NCI-H460 (cell line): ENCODE measurements around the gene FRMPD2. TPM values are rescaled to one million over a fixed set of nuclear protein-coding genes. Genes with fewer than 3 reads are reported as not detected.
A peak's percentile ranks its signal among the peaks of the same experiment; 100 is the strongest.
"Not testable (repeated sequence)": the region's sequence is repeated elsewhere in the genome, so short reads cannot be mapped to it uniquely, and the experiment has no call there.

Source experiments
- DNase-seq: peaks from one replicate; pipeline ENCODE4 v3.0.0-alpha.2; 2016; ENCODE audit warnings: low read depth; ENCODE audit errors: extremely low read depth
- total RNA-seq: library from RNA; depleted of rRNA; stranded (reverse); fragments of >200 nt; shearing (Covaris generic); gene quantifications from 2 replicates; pipeline ENCODE4 v1.2.3, GENCODE V29; 2014

FRMPD2 gene
- total RNA-seq, 1 experiment from 2014 or later, result not detected

DNA sequence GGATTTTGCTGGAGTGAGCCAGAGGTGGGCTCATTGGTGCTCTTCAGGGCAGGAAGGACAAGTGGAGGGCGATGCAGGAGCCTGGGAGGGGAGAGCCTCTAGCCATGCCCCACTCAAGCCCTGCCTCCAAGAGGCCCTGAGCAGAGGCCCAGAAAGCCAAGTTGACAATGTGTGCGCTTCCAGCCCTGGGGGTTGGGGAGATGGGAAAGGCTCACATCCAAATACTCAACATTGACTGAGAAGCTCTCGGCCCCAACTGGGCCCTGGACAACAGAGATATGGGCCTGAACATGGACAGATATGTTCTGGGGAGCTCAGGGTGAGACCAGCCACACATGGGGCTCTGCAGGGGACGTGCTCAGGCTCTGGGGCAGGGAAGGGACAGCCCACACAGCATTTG is 39.0 kb downstream of the FRMPD2 start:
- no peak for DNase-seq

DNA sequence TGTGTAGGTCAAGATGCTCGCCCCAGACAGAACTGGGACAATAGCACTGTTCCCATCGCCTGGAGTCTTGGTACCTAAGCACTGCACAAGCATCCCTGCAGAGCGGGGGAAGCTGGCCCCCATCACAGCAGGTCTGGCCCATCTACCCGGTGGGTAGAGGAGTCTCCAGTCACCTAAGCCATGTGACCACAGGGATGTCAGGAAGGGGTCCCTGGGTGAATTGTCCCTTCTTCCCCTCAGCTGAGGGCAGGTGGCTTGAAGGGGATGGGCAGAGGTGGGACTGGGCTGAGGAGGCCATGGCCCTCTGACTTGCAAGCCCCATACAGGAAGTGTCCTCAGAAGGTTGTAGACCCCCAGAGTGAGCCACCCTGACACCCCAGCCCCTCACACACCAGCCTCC is 39.7 kb downstream of the FRMPD2 start:
- no peak for DNase-seq

- no peak for DNase-seq
Observed at GRCh38 chr10:48234295-48234694, 40.2 kb downstream of the FRMPD2 start.

DNA sequence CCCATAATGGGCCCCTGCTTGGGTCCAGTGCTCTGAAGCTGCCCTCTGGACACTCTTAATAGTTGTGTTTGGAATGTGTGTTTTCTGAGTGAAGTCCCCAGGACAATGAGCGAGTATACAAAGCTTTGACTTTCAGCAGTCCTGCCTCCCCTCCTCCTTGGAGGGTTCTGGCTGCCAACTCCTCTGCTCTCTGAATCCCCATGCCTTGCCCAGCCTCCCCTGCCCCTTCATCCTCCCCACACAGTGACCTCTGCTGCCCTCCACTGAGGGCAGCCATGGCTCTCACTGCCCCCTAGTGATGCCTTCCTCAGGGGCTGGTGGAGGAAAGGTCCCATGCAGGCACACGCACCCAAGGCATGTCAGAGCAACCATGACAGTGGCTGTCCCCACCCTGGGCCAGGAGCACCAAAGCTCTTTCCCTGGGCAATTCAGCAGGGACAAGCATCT is 40.9 kb downstream of the FRMPD2 start:
- DNase-seq, result no peak

GRCh38 chr10:48232717-48233447 is 41.6 kb downstream of the FRMPD2 start:
- DNase-seq, result no peak

DNA sequence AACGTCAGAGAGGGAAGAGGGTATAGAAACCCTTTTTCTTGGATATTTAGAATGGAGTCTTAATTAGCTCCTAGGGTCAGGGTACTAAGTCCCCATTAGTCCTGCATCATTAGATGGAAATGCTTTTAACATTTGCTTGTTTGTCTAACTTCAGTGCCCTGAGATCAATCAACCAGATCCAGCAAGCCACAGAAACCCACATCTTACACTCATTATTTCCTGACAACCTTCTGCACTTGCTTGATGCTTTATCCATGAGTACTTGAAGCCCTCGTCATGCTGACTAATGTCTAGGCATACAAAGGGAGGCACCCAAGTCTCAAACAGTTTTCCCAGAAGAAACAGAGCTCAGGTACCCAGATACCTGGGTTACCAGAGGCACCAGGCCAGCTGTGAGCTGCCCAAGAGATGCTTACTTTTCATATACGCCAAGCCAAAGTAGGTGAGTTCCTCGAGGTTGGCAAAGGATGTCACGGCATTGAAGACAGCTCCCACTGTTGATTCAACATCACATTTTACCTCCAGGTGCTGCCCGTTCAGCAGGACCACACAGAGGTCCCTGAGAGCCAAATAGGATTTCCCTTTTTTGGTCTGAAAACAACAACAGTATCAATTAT is 42.7 kb downstream of the FRMPD2 start:
- no peak for DNase-seq

DNA sequence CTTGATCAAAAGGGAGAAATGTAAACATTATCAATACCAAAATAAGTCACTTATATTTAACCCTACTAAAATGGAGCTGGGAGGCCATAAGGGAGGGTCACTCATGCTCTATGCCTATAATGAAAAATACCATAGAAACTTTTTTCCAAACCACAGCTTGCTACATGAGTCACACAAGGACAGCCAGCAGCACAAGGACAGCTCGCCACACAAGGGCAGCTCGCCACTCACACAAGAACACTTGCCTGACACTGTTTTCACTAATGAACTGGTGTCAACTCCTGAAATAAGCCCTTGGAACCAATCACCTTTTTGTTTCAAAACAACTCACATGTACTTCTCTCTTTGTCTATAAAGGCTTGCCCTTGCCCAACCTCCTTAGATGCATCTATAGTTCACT is 43.3 kb downstream of the FRMPD2 start:
- no peak for DNase-seq

DNA sequence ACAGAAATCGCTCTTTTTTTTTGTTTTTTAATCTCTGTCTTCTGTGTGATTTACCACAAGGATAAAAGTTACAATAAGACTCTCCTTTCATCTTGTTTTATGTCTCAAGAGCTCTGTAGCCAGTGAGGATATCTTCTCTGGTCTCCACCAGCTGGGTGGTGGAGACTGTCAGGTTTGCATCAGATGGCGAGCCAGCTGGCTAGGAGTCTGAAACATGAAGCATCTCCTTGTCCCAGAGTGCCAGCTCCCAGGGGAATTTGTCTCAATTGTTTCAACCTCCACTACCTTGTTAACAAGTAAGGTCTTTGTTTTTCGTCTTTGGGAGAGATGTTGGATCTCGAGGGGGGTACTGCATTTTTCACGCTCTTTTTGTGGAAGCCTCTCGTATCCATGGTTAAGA is 47.3 kb downstream of the FRMPD2 start:
- no peak for DNase-seq

DNA sequence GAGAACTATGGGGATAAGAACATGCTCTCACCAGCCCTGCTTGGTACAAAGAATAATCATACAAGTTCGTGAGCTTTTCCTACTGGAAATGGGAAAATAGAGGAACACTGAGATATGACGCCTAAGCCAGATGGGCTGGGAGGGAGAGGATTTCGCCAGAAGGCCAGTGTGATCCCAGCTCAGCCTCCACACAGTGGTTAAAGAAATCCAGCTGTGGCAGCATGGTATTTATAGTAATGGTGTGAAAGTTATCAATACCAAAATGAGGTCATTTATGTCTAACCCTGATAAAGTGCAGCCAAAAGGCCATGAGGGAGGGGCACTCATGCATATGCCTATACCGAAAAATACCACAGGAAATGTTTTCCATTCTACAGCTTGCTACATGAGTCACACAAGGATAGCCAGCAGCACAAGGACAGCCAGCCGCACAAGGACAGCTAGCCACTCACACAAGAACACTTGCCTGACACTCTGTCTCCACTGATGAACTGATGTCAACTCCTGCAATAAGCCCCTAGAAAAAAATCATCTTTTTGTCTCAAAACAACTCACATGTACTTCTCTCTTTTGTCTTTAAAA is 49.4 kb downstream of the FRMPD2 start:
- no peak for DNase-seq

GRCh38 chr10:48224296-48224695 is 50.2 kb downstream of the FRMPD2 start:
- DNase-seq, result no peak

GRCh38 chr10:48221814-48222213 is 52.7 kb downstream of the FRMPD2 start:
- DNase-seq, result no peak

GRCh38 chr10:48221031-48221430 is 53.5 kb downstream of the FRMPD2 start:
- not testable (repeated sequence) for DNase-seq

DNA sequence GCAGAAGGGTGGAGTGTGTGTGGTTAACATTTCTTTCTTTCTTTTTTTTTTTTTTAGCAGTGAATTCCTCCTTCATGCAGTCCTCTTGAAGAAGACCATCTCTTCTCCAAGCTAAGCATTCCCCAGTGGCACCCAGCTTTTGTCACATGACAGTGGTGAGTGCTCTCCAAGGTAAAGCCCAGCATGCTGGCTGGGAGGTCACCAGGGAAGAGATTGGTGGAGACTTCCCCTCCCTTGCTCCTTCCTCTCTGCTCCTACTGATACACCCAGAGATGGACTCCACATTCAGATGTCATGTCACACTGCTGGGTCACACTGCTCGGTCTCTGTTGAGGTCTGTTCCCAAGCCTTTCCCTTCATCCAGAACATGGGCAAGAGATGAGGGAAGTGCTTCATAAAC is 55.3 kb downstream of the FRMPD2 start:
- DNase-seq, result no peak

GRCh38 chr10:48216744-48217143 is 57.8 kb downstream of the FRMPD2 start:
- DNase-seq, result no peak

DNA sequence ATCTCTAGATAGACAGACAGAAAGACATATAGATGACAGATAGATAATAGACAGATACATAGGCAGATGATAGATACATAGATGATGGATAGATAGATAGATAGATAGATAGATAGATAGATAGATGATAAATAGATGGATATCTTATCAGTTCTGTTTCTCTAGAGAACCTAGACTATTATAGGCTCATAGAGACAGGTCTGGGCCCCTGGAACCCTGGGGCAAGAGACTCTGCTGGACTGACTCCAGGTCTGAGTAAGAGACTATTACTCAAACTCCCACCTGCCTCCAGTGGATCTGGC is 58.3 kb downstream of the FRMPD2 start:
- DNase-seq, result no peak

DNA sequence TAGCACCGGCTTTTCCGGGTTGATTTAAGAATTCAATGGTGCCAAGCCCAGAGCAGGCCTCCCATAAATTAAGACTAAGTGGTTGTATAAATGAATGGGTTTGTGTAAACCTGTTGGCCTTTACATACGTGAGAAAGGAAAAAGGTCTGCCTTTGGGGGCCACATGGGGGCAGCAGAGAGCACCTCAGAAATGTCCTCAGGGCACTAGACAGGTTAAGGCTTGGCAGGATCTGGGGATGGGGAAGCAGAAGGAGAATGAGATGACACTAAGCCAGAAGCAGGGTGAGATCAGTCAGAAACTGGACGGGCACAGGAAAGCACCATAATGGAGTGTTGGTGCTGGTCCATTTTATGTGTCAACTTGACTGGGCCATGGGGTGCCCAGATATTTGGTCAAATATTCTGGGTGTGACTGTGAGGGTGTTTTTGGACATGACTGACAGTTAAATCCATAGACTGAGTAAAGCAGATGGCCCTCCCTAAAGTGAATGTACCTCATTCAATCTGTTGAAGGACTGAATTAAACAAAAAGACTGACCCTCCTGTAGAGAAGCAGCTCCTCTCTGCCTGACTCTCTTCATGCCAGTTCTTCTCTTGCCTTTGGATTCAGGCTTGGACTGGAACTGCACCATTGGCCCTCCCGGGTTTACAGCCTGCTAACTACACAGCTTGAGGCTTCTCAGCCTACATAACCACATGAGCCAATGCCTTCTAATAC is 58.9 kb downstream of the FRMPD2 start:
- DNase-seq, result peak; percentile 34

- DNase-seq, result no peak
Observed at GRCh38 chr10:48214716-48215485, 59.6 kb downstream of the FRMPD2 start.

DNA sequence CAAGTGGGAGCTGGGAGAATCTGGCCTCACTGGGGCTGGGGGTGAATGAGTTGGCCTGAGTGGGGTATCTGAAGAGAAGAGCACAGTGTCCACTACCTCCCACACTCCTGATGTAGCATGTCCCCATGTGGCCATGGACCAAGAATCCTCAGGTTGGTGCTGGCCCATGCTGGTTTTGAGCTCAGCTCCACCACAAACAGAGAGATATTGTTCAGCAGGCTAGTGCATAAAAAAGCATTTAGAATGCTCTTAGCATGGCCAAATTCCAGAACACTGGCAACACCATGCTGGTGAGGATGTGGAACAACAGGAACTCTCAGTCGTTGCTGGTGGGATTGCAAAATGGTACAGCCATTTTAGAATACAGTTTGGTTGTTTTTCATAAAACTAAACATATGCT is 61.4 kb downstream of the FRMPD2 start:
- no peak for DNase-seq

- DNase-seq, result no peak
Observed at GRCh38 chr10:48211777-48212176, 62.7 kb downstream of the FRMPD2 start.

DNA sequence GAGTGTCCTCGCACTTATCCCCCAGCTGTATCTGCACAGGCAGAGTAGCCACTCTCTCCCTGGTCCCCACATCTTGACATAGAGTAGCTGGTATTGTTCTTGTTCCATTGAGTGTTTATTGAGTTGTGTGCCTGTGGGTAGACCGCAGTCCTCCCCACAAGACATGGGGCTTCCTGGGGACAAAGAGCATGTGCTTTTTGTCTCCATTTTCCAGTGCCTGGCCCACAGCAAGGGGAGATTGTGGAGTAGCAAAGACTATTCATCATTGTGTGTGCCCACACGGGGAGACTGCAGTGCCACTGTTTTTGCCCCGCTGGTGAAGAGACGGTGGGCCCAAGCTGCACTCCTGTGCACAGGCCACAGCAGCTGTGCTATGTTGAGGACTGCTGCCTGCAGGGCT is 63.5 kb downstream of the FRMPD2 start:
- no peak for DNase-seq

GRCh38 chr10:48210391-48210790 is 64.1 kb downstream of the FRMPD2 start:
- no peak for DNase-seq
